ENCODE results near the gene FSCN2.

- TF ChIP-seq POLR2A (IDR thresholded peaks at IDR 0.05) (no peak), CTCF (IDR thresholded peaks at IDR 0.05) (no peak)
Measured at GRCh38 chr17:81567191-81567590, 39.0 kb downstream of the FSCN2 start.
